ENCODE measurements around the gene TADA2B.

The TADA2B gene

DNA sequence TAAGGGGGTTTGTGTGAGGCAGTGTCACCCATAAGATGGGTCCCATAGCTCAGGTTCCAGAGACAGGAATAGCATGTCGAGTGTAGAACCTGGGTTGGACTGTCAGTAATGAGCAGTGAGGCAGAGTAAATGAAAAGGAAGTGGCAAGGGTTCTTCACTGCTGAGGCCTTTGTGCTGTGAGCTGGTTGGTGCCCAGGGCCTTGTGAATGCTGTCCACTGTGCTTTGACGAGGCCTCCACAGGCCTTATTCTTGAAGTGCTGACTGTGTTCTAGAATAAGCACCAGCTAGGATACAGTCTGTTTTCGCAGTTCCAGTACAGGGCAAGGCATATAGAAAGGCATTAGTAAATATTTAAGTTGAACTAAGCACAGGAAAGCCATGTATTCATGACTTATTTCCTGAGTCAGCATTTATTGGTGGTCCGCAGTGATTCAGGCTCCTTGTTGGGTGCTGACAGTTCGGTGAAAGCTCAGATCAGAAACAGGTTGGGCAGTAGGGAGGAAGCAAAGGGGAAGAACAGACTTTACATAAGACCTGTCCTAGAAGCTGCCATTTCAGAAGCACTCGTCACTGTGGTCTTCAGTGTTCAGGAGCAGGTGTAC, 25.6 kb upstream of the TADA2B start:
- DNase-seq (ENCODE audit: low read depth in 2 of 2) = no peak

DNA sequence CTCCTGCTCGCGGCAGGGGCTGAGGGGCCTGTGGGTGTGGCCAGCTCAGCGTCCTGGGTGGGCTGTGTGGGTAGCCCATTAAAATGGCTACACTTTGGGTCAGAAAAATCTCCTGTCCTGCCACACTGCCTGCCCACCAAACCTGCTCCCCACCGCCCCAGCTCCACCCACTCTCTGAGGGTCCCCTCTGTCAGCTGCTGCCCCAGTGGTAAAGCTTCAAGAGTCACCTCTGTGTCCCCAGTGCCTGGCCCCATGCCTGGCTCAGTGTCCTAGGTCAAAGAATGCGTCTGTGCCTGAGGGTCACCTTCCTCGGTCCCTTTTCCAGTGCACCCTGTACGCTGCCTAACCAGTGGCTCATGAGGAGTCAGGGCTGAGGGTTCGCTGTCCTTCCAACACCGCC, 24.9 kb upstream of the TADA2B start:
- DNase-seq (ENCODE audit: low read depth in 2 of 2) = no peak

DNA sequence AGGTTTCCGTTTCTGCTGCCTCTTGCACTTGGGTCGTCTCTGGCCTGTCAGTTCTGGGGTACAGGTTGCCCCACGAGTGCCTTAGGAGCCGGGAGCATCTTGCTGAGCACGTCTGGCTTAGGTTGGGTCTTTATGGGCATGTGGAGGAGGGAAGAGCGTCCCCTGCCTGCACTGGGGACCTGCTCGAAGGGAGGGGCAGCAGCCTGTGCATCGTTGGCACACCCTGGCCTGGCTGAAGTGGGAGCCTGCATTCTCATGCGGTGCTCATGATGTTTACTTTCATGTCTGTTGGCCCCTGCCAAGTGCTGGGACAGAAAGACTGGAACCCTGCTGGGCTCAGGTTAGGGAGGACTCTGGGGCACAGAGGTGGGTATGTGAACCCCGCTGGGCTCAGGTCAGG, 23.8 kb upstream of the TADA2B start:
- no peak for DNase-seq (ENCODE audit: low read depth in 2 of 2)

DNA sequence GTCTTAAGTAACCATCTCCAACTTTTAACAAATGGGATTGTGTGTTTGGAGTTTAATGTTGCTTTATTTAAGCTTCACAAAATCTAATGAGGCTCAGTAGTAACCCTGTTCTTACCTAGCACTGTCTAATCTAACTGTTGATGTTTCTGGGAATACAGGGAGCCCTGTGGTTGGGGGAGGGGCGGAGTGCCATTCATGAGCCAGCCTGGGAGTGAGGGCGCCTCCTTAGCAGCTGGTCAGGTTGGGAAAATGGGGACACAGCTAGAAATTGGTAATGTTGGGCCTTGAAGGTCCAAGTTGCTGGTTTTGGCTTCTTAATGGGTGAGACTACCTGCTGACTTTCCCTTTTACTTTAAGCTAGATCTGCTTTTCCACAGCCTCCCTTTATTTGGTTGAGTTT, 22.9 kb upstream of the TADA2B start:
- no peak for DNase-seq (ENCODE audit: low read depth in 2 of 2)

DNA sequence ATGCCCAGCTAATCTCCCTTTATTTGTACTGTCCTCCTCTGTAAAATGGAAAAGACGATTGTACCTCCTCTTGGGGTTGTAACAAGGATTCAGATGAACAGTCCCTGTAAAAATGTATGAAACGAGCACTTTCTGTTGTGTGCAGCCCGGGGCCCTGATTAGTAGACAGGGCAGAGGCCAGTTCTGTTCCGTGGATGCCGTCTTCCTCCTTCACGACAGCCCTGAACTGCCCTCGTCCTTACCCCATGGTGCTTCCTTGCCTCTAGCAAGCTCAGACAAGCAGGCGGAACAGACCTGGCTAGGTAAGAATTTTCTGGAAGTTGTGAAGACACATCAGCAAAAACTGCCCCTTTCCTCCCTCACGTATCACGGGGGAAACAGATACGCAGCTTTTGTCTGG, 22.3 kb upstream of the TADA2B start:
- DNase-seq (ENCODE audit: low read depth in 2 of 2) = no peak

DNA sequence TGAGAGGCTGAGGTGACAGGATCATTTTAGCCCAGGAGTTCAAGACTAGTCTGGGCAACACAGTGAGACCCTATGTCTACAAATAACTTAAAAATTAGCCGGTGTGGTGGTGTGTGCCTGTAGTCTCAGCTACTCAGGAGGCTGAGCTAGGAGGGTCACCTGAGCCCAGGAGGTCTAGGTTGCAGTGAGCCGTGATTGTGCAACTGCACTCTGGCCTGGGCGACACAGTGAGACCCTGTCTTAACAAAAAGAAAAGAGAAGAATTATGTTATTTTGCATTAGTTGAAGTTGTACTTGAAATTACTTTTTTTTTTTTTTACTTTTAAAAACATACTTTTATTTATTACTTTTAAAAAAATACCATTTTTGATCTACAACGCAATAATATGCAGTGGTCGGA, 21.8 kb upstream of the TADA2B start:
- DNase-seq (ENCODE audit: low read depth in 2 of 2) = no peak

DNA sequence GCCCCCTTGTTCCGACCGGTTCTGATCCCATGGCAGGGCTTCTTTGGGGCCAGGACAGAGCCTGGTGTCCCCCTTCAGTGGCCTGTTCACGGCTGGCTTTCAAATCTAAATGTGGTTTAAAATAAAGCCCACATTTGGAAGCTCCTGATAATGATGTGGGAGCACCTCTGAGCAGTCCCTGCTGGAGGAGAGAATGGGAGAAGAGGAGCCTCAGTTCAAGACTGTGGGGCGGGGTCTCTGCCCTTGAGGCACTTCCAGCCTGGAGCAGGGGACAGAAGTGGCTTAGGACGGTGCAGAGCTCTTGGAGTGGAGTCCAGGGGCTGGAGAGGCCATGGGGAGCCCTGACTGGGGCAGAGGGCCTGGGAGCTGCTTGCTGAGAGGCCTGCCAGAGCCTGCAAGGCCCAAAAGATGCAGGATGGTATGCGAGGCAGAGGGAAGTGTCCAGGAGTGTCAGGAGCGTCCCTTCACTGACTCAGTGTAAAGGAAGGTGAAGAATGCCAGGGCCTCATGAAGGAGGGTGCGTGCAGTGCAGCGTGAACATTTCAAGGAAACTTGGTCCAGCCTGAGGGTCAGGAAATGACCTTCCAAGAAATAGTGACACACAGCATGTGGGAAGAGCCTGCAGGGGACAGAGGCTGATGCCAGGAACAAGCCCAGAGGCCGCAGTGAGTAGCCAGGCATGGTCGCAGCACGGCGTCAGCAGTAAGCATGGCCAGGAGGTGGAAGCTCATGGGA, 21.1 kb upstream of the TADA2B start:
- no peak for DNase-seq (ENCODE audit: low read depth in 2 of 2)

DNA sequence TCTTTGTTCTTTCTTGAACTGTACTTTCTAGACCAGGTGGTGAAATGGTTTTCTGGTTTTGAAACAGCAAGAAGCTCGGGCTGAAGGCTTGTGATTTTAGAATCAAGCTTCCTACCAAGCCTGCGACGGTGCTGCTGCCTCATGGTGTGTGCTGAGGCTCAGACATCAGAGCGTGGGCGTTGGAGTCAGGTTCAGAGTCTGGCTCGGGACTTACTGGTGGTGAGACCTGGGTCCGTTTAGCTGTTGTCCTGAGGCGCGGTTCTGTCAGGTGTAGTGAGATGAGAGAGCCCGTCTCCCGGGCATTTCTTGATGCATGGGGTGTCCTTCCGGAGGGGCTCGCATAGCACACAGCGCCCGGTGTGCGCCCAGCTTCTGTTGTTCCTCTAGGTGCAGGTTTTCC, 19.7 kb upstream of the TADA2B start:
- no peak for DNase-seq (ENCODE audit: low read depth in 2 of 2)

DNA sequence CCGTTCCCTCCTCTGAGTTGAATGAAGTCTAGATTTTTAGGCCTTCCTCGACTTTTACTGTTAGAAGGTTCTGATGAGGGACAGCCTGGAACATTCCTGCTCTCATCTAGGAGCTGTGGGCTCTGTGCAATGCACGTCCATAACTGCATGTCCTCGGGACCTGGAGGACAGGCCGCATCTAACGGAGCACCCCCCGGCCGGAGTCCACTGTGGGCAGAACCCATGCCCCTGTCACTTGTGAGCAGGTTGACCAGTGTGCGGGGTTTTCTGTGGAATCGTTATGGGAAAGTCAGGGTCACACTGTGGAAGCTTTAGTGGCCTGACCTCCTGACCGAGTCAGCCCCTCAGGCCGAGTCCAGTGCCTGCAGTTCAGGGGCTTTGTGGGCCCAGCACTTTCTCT, 19.3 kb upstream of the TADA2B start:
- DNase-seq (ENCODE audit: low read depth in 2 of 2) = no peak

DNA sequence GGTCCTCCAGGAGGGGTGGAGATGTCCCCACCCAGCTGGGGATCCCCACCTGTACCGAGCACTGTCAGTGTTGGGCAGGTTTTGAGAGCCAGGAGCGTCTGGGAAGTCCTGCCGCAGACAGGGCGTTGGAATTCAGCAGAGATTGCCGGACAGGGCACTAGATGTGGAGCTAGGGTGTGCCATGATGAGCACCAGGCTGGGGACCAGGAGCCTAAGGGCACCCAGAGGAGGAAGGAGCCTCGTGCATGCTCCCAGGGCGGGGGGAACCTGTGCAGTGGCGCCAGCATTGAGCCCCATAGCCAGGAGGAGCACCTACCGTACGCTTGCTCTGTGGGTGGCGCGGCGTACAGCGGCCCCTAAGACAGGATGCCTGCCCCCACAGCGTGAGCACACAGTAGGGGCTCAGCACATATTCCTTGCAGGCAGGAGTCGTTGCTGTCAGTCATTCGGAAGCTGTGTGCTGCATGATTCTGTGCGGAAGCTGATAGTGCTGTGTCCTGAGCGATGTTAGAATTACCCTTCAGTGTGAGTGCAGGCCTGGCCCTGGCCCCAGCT, 18.8 kb upstream of the TADA2B start:
- DNase-seq (ENCODE audit: low read depth in 2 of 2) = no peak

DNA sequence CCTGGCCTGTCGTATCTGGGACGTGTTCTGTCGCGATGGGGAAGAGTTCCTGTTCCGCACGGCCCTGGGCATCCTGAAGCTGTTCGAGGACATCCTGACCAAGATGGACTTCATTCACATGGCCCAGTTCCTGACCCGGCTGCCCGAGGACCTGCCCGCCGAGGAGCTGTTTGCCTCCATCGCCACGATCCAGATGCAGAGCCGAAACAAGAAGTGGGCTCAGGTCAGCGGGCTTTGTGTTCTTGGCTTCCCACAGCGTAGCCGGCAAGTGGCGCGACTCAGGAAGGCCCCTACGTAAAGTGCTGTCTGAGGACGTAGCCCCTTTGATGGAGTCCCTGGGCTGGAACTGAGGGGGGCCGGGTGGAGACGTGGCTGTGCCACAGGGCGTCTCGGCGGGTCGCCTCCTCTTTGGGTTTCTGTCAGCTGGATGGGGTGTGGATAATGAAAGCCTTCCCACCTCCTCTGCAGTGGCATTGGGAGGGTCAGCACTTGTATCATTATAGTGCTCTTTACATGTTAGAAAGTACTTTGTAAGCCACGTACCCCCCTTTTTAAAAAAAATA, 18.1 kb upstream of the TADA2B start:
- no peak for DNase-seq (ENCODE audit: low read depth in 2 of 2)

DNA sequence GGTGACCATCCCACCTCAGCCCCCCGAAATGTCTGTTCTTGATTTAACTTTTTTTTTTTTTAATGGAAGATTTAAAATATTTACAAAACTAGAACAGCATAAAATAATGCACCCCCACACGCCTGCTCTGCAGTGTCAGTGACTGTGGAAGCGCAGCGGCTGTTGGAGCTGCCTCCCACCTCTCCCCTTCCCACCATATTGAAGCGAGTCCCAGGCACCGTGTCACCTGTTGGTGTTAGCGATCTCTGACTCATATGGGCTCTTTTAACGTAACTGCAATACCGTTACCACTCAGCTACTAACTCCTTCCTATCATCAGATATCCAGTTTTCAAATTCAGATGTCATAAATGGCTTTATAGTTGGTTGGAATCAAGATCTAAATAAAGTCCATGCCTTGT, 17.1 kb upstream of the TADA2B start:
- DNase-seq (ENCODE audit: low read depth in 2 of 2) = no peak

DNA sequence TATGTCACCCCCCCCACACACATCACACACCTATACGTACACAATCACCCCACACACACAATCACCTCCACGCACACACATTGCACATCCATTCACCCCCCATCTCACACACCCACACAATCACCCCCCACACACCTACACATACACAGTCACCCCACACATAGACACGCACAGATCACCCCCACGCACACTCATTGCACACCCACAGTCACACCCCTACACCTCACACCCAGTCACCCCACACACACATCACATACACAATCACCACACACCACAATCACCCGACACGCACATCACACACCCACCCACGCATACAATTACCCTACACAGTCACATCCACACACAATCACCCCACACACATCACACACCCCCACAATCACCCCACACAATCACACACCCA, 15.9 kb upstream of the TADA2B start:
- no peak for DNase-seq (ENCODE audit: low read depth in 2 of 2)

DNA sequence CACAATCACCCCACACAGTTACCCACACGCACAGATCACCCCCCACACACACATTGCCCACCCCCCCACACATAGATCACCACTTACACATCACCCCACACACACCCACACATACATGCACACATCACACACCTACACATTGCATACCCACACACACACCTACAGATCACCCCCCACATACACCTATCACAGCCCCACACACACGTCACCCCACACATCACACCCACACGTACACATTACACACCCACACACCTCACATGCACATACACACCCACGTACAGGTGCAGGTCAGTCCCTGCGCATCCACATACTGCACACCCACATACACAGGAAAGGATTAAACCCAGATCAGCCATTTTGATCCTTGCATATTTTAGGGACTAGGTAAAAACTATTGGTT, 15.3 kb upstream of the TADA2B start:
- no peak for DNase-seq (ENCODE audit: low read depth in 2 of 2)

DNA sequence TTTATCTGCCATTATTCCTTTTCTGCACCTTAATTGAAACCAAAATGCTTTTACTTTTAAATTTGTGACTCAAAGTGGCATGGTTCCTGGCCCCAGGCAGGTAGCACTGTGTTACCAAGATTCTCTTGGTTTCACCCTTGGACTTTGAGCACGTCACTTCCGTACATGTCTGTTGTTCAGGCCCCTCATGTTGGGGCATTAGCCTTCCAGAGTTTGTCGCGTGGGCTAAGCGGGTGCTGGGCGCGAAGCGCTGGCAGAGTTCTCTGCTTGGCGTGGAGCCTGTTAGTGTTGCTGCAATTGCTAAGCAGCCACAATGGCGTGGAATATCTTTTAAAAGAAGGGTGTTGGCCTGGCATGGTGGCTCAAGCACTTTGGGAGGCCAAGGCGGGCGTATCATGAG, 14.0 kb upstream of the TADA2B start:
- no peak for DNase-seq (ENCODE audit: low read depth in 2 of 2)

DNA sequence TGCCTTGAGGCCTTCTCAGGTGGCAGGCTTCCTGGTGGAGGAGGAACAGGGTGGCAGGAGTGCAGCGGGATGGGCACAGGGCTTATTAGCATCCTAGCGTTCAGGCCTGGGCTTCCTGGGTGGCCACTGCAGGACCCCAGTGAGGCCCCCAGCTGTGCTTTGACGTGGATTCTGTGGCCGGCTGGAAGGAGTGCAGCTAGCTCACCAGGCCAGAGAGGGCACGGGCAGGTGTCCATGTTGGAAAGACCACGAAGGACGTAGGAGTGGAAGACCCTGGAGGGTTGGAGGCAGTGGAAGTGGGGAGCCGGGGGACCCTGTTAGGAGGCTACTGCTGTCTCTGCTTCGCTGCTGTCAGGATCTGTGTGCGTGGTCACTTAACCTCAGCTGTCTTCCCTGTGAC, 13.3 kb upstream of the TADA2B start:
- no peak for DNase-seq (ENCODE audit: low read depth in 2 of 2)

DNA sequence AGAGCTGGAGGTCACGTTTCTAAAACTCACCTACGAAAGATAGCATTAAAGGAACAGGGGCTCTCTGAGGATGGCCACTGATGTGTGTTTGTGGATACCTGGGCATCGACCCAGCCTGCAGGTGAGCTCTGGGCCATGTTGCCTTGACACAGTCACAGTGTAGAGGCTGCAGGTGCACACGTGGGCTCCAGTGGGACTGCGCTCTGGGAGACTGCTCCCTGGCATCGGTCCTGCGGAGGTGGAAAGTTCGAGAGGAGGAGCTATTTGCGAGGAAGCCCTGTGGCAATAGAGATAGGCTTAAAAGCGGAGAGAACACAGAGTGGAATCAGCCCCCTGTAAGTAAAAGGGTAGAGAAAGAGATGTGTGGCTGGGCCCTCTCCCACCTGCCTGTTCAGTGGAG, 12.3 kb upstream of the TADA2B start:
- no peak for DNase-seq (ENCODE audit: low read depth in 2 of 2)

DNA sequence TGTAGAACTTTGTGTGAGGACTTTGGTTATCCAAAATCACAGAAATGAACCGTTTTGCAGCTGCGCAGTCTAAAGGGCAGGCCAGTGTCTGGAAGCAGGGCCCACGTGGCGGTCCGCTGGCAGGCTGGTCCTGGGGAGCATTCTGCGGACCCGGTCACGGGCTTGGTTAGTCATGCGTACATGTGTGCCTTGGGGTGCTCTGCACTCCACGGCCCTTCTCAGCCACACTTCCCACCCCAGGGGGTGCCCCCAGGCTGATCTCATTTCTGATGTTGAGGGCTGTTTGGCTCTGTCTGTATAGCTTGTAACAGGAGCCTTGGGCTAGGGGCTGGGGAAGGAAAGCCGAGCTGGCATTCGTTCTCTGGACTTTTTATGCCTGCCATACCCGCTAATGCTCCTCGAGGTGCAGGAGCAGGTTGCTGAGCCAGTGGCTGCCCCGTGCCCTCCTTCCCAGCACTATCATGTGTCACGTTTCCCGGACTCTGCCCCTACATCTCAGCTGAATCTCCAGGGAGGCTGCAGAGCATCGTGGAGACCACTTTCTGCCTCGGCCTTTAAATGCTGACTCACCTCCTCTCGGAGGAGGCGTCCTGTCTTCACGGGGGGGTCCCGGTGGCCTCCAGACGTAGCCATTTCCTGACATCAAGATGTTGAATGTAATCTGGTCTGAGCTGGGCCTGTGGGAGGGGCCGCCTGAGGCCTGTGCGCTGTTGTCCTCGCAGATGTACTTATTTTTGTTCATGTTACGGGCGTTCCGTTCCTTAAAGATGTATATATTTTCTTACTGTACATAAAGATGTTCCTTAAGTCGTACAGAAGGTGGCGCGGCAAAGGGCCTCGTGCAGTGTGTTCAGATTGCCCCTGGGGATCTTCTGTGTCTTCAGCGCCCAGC, 11.4 kb upstream of the TADA2B start:
- no peak for DNase-seq (ENCODE audit: low read depth in 2 of 2)

DNA sequence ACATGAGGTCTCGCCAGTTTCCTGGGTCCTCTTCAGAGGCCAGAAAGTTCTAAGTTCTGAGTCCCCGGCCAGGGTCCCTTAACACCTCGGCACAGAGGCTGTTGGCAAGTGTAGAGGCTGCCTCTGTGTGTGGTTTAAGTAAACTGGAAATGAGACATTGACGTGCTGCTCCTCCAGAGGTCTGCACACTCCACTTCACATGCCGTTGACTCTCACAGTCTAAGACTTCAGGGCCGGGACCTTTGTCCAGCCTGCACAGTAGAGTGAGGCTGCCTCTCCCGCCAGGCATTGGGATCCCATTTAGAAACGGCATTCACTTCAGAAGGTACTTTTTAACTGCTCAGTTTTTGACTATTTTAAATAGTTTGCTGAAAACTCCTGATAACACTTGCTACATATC, 10.6 kb upstream of the TADA2B start:
- no peak for DNase-seq (ENCODE audit: low read depth in 2 of 2)

DNA sequence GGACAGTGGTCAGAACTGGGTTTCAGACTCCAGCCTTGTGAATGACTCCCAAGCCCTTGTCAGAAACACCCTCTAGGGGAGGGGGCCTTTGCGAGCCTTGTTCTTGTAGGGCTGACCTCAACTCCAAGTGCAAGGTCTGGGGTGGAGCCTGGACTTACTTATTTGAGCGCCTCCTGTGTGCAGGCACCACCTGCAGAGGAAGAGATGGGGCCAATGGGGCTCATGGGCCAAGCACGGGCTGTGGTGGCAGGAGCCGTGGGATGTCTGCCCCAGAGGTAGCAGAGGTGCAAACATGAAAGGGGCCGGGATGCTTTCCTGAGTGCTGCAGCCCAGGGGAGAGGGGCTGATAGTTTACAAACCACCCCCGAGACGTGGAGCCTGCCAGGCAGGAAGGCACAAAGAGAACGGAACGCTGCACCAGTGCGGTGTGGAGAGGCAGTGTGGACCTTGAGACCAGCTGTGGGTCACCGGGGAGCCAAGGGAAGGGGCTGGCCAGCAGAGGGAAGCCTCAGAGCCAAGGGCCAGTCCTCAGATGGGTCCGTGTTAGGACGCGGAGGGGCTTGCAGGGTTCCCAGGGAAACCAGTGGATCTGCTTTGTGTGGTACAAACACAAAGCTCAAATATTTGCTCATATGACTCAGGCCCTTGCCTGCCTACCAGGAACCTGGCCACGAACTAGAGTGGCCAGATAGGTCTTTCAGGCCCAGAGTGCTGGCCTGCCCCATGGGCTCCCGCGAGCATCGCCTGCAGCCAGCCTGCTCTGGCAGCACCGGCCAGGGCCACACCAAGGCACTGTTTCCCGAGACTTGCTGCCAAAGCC, 8.7 kb upstream of the TADA2B start:
- DNase-seq (ENCODE audit: low read depth in 2 of 2) = no peak

DNA sequence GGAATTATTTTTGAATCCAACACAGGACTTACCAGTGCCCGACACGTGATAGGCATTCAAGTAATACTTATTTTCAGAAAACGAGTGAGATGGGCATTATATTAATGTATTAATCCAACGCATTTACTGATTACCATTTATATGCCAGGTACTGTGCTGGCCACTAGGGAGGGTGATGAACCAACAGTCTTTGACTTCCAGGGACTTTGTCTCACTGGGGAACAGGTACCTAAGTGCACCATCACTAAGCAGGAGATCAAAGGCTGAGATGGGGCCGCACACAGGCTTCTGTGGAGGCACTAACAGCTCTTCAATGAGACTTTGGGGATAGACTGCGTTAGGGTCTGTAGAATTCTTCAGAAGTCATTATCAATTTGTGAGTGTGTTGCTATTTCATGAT, 5.7 kb upstream of the TADA2B start:
- DNase-seq (ENCODE audit: low read depth in 2 of 2) = no peak
